ENCODE measurements around the gene ANGPTL7. TPM values are rescaled to one million over a fixed set of nuclear protein-coding genes. Genes with fewer than 3 reads are reported as not detected.

Gene ANGPTL7
- total RNA-seq, 2 donors from 2014 or later, result not detected

DNA sequence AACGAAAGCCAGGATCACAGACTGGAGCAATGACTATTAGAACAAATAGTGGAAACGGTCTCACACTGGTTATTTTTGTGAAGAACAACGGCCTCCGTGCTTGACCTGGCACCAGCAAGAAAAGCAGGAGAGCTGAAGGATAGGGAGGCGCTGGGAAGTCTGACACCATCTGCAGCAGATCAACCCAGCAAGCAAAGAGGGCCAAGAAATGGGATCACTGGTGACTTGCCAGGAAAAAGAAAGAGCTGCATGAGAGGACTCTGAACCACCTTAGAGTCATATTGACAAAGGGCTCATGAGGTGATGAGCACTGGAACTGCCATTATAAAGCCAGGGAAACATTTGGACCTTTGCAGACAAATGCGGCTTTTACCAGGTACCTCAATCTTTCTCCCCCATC, 48.2 kb downstream of the ANGPTL7 start:
- no peaks in the 10 kb centered on the region for H3K27me3 Mint-ChIP-seq
- H3K9me3 Mint-ChIP-seq, result no peaks in the 10 kb centered on the region
- ATAC-seq (no peak), DNase-seq (ENCODE audit: low spot score) (no peak)
- no peak overlapping the region for H3K27ac Mint-ChIP-seq
- H3K4me3 Mint-ChIP-seq, result no peak overlapping the region
- H3K4me1 Mint-ChIP-seq (ENCODE audit: low read depth in 2 of 2), result peaks cover 4 to 6% of the 10 kb centered on the region in 2 donors
- peaks cover 17% of the 10 kb centered on the region for H3K36me3 Mint-ChIP-seq

DNA sequence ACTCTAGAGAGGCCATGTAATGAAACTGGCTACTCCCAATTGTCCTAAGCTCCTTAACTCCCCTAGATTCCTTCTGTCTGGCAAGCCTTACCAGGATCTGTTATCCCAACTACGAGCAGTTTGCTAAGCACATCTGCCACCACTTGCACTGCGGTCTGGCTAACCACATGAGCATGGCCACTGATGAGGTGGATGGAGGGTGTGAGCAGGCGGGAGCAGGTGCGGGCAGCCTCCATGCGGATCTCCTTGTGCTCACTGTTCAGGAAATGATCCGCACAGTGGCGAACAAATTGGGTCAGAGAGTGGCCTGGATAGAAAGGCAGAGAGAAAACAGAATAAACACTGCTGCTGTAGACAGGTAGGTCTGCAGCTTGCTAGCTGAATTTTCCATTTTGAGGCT, 49.2 kb downstream of the ANGPTL7 start:
- DNase-seq (ENCODE audit: low spot score) (no peak), ATAC-seq (no peak)
- Mint-ChIP-seq H3K36me3 (peaks cover 18% of the 10 kb centered on the region), H3K27me3 (no peaks in the 10 kb centered on the region), H3K4me1 (ENCODE audit: low read depth in 2 of 2) (peaks cover 4 to 6% of the 10 kb centered on the region in 2 donors), H3K9me3 (no peaks in the 10 kb centered on the region), H3K27ac (no peak overlapping the region), H3K4me3 (no peak overlapping the region)

GRCh38 chr1:11245248-11245647, 56.1 kb downstream of the ANGPTL7 start:
- H3K27me3 Mint-ChIP-seq, result no peaks in the 10 kb centered on the region
- no peak overlapping the region for H3K4me3 Mint-ChIP-seq
- DNase-seq (ENCODE audit: low spot score), result no peak
- ATAC-seq, result no peak
- no peaks in the 10 kb centered on the region for H3K9me3 Mint-ChIP-seq
- H3K36me3 Mint-ChIP-seq, result peaks cover 17% of the 10 kb centered on the region
- peak overlapping the region; percentile 5 to 28 for H3K27ac Mint-ChIP-seq
- peaks cover 14 to 20% of the 10 kb centered on the region in 2 donors for H3K4me1 Mint-ChIP-seq (ENCODE audit: low read depth in 2 of 2)

Other genes with a start within 250 kb of the ANGPTL7 start
- 100 to 1,000 TPM; 147 to 226 TPM for gene TARDBP, start 176.7 kb upstream of the ANGPTL7 start, total RNA-seq
- gene MASP2, start 142.1 kb upstream of the ANGPTL7 start, total RNA-seq, result under 1 TPM; 0.31 to 0.33 TPM
- 100 to 1,000 TPM in 1 of 2 donors, 10 to 100 TPM in 1; 98.2 to 209 TPM for gene SRM, start 129.3 kb upstream of the ANGPTL7 start, total RNA-seq
- 100 to 1,000 TPM in 1 of 2 donors, 10 to 100 TPM in 1; 69.6 to 120 TPM for gene EXOSC10, start 89.5 kb upstream of the ANGPTL7 start, total RNA-seq
- 10 to 100 TPM; 47.1 to 82.0 TPM for gene MTOR, start 73.2 kb downstream of the ANGPTL7 start, total RNA-seq
- 10 to 100 TPM; 19.0 to 41.8 TPM for gene UBIAD1, start 83.8 kb downstream of the ANGPTL7 start, total RNA-seq